GM12891 (cell line): ENCODE results near the gene UNC13A.
"Not testable (repeated sequence)": the region's sequence is repeated elsewhere in the genome, so short reads cannot be mapped to it uniquely, and the experiment has no call there.

Experiments
- DNase-seq: peaks from one replicate; pipeline ENCODE4 v3.0.0; 2011; ENCODE audit warnings: low spot score; ENCODE audit not compliant: insufficient read length
- FAIRE-seq: peaks from 2 replicates; lab custom pipeline; 2011; peaks lifted over from hg19 to GRCh38; lab: Jason Lieb, UNC
- PAX5 ChIP-seq: IDR thresholded peaks from 2 replicates; pipeline ENCODE4 v1.6.1; 2011; ENCODE audit warnings: low read length, moderate library complexity, mild to moderate bottlenecking; ENCODE audit not compliant: insufficient read depth, severe bottlenecking
- POLR2A ChIP-seq: IDR thresholded peaks from 2 replicates; pipeline ENCODE4 v1.6.1; 2011; ENCODE audit warnings: low read depth, low read length, control low read depth
- POLR2AphosphoS5 ChIP-seq: IDR thresholded peaks from 2 replicates; pipeline ENCODE4 v1.6.1; 2011; ENCODE audit warnings: low read depth, low read length, control low read depth
- POU2F2 ChIP-seq: IDR thresholded peaks from 2 replicates; pipeline ENCODE4 v1.6.1; 2011; ENCODE audit warnings: low read depth, mild to moderate bottlenecking, control low read depth, low read length, moderate library complexity
- SPI1 ChIP-seq: IDR thresholded peaks from 2 replicates; pipeline ENCODE4 v1.6.1; 2011; ENCODE audit warnings: low read depth, low read length, control low read depth
- TAF1 ChIP-seq: IDR thresholded peaks from 2 replicates; pipeline ENCODE4 v1.6.1; 2011; ENCODE audit warnings: low read depth, low read length, control low read depth

The UNC13A gene

DNA sequence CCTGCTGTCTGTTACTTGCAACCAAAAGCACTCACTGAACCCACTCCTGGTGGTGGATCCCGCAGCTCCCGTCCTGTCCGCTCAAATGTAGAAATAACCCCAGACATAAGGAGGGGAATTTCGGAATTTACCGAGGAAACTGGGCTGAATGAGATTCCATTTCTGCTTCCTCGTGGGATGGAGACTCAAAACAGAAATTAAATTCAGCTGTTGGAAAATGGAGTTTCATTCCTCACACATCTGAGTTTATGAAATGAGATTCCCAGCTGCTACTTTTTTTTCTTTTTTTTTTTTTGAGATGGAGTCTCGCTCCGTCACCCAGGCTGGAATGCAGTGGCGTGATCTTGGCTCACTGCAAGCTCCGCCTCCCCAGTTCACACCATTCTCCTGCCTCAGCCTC lies 88.4 kb downstream of the UNC13A start:
- no peak for TF ChIP-seq TAF1
- FAIRE-seq (no peak), DNase-seq (no peak)

- FAIRE-seq (no peak), DNase-seq (no peak)
These were observed 89.2 kb downstream of the UNC13A start for GRCh38 chr19:17598953-17599352.

DNA sequence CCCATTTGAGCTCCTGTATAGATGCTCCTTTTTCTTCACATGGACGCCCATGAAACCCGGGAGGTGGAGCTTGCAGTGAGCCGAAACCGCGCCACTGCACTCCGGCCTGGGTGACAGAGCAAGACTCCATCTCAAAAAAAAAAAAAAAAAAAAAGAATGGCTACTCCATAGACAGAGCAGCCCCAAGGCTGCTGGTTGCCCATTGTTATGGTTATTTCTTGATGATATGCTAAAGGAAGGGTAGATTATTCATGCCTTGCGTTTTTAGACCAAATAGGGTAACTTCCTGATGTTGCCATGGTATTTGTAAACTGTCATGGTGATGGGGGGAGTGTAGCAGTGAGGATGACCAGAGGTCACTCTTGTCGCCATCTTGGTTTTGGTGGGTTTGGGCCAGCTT lies 90.1 kb downstream of the UNC13A start:
- DNase-seq, FAIRE-seq: not testable (repeated sequence)

More at GRCh38 chr19:17598953-17599352, 89.2 kb downstream of the UNC13A start:
- TF ChIP-seq POLR2AphosphoS5 (no peak), TAF1 (no peak), POU2F2 (no peak), PAX5 (no peak), POLR2A (no peak), SPI1 (no peak)

DNA sequence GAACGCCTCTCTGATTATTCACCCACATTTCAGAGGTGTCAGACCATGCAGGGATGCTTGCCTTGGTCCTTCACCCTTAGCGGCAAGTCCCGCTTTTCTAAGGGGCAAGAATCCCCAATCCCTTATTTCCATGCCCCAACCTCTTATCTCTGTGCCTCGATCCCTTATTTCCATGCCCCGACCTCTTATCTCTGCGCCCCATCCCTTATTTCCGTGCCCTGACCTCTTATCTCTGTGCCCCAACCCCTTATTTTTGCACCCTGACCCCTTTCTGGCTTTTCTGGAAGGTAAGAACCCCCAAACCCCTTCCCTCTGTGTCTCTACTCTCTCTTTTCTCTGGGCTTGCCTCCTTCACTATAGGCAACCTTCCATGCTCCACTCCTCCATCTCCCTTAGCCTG lies 93.9 kb downstream of the UNC13A start:
- not testable (repeated sequence) for FAIRE-seq, DNase-seq

DNA sequence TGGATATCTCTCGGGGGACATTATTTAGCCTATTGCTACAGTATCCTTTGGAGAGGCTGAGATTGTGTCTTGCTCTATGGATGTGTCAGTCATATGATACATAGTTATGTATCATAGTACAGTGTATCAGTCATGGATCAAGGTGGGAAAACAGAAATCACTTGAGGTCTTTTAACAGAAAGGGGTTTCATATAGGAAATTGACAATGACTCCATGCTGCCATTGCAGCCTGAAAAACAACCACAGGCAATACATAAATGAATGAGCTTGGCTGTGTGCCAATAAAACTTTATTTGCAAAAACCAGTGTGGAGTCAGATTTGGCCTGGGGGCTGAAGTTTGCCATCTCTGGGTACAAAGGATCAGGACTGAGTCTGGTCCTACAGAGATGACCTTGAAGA lies 97.3 kb downstream of the UNC13A start:
- FAIRE-seq: no peak
- no peak for DNase-seq
- TF ChIP-seq TAF1 (no peak), PAX5 (no peak), POLR2A (no peak), SPI1 (no peak), POLR2AphosphoS5 (no peak), POU2F2 (no peak)

DNA sequence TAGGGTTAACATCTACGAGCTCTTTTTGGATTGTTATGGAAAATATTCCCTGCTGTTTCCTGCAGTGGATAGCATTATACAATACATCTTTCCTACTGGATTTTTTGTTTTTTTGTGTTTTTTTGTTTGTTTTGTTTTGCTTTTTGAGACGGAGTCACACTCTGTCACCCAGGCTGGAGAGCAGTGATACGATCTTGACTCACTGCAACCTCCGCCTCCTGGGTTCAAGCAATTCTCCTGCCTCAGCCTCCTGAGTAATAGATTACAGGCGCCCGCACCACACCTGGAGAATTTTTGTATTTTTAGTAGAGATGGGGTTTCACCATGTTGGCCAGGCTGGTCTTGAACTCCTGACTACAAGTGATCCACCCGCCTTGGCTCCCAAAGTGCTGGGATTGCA lies 102.8 kb downstream of the UNC13A start:
- FAIRE-seq, DNase-seq: not testable (repeated sequence)

DNA sequence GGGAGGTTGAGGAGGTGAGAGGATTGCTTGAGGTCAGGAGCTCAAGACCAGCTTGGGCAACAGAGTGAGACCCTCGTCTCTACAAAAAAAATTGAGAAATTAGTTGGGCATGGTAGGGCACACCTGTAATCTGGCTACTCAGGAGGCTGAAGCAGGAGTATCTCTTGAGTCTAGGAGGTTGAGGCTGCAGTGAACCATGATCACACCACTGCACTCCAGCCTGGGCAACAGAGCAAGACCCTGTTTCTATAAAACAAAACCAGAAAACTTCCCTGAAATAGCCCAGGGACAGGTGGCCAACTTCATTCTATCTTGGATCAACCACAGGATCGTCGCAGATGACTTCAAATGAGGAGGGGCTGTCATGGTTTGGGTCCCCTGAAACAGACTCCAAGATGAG lies 104.0 kb downstream of the UNC13A start:
- no peak for TF ChIP-seq POLR2A
- TF ChIP-seq SPI1: no peak
- TF ChIP-seq PAX5: no peak
- TF ChIP-seq POLR2AphosphoS5: no peak
- TF ChIP-seq POU2F2: no peak
- no peak for TF ChIP-seq TAF1
- DNase-seq (no peak), FAIRE-seq (no peak)

DNA sequence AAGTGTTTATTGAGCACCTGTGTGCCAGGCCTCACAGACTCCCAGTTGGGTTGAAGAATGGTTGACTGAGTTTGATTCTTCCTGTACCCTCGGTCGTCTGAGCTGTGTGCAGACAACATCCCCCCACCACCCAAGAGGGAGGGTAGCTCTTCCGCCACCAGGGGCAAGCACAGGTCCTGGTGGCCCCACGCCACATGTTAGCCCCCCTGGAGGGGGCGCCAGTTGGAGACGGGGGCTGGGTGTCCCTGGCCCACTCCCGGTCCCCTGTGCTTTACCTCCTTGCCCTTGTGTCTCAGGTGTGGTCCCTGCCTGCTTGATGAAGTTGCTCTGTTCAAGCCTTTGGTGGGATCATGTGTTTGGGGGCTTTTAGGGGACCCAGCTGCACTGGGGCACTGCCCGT lies 105.5 kb downstream of the UNC13A start:
- FAIRE-seq: no peak
- no peak for DNase-seq
- TF ChIP-seq PAX5: no peak
- TF ChIP-seq SPI1: no peak
- no peak for TF ChIP-seq POU2F2
- no peak for TF ChIP-seq POLR2AphosphoS5
- no peak for TF ChIP-seq TAF1
- no peak for TF ChIP-seq POLR2A

- no peak for DNase-seq
- TF ChIP-seq POLR2A: no peak
- TF ChIP-seq PAX5: no peak
- TF ChIP-seq POU2F2: no peak
- no peak for TF ChIP-seq POLR2AphosphoS5
- no peak for TF ChIP-seq SPI1
- no peak for TF ChIP-seq TAF1
- FAIRE-seq: no peak
These were observed 106.8 kb downstream of the UNC13A start for GRCh38 chr19:17581211-17581874.

DNA sequence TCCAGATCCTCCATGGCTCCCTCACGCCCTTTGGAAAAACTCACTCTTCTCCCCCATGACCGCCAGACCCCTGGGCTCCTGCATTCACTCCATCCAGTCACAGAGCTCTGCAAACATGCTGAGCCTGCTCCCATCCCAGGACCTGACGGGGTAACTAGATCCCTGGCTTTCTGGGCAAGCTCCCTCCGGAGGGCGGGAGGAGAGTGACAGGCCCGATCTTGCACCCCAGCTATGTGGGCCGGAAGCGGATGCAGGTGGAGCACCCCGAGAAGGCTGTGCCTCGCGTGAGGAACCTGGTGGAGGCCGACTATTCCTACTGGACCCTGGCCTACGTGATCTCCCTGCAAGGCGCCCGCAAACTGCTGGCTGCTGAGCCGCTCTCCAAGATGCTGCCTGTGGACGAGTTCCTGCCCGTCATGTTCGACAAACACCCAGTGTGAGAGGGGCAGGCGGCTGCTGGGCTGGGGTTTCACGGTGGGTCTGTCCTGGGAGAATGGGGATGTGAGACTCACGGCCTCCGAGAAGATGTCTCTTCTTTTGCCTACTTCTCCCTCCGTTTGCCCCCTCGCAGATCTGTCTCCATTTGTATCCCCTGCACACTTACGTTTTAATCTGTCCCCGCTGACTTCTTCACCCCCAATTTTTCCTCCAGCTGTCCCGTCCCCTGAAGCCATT lies 107.5 kb downstream of the UNC13A start:
- TF ChIP-seq POU2F2: no peak
- TF ChIP-seq POLR2A: no peak
- TF ChIP-seq SPI1: no peak
- DNase-seq (no peak), FAIRE-seq (no peak)

GRCh38 chr19:17579661-17580244 lies 108.4 kb downstream of the UNC13A start:
- DNase-seq (peak; percentile 76), FAIRE-seq (peak; percentile 75)

More at GRCh38 chr19:17579661-17580244, 108.4 kb downstream of the UNC13A start:
- TF ChIP-seq TAF1: no peak
- 0 out of 2 replicates have a peak, but pooled peaks have one; percentile 25 for TF ChIP-seq POLR2AphosphoS5
